Measurements from ENCODE around the gene KCNJ13. TPM values are rescaled to one million over a fixed set of nuclear protein-coding genes. Genes with fewer than 3 reads are reported as not detected.

Gene KCNJ13
- total RNA-seq, 1 donor from 2014 or later = not detected

Other genes with a start within 250 kb of the KCNJ13 start
- gene CHRNG, start 236.9 kb downstream of the KCNJ13 start, total RNA-seq = not detected
- gene TIGD1, start 226.0 kb downstream of the KCNJ13 start, total RNA-seq = 1.7 TPM
- 40.7 TPM for gene EIF4E2, start 225.9 kb downstream of the KCNJ13 start, total RNA-seq
- gene EFHD1, start 143.0 kb downstream of the KCNJ13 start, total RNA-seq = 21.7 TPM
- 59.2 TPM for gene GIGYF2, start 79.2 kb downstream of the KCNJ13 start, total RNA-seq
- 1.3 TPM for gene SNORC, start 93.7 kb upstream of the KCNJ13 start, total RNA-seq
- gene NGEF, start 236.7 kb upstream of the KCNJ13 start, total RNA-seq = not detected

Data from left ventricle myocardium superior (tissue), 1 donor.